Measurements from ENCODE around the gene C2orf80. TPM values are rescaled to one million over a fixed set of nuclear protein-coding genes. Genes with fewer than 3 reads are reported as not detected.

C2orf80 gene
- total RNA-seq, 1 experiment from 2014 or later = not detected

- H3K9ac ChIP-seq (ENCODE audit: low read length) = no peak overlapping the region
- H3K9me3 ChIP-seq (ENCODE audit: low read length) = no peaks in the 10 kb centered on the region
- no peaks in the 10 kb centered on the region for H4K20me1 ChIP-seq (ENCODE audit: insufficient read depth, low read depth, low read length)
- no peak for DNase-seq
- H3K27ac ChIP-seq (ENCODE audit: low read length) = no peak overlapping the region
- no peaks in the 10 kb centered on the region for H3K79me2 ChIP-seq (ENCODE audit: low read length)
- no peaks in the 10 kb centered on the region for H3K36me3 ChIP-seq (ENCODE audit: insufficient read depth, low read length)
- H3K4me1 ChIP-seq (ENCODE audit: low read length) = peaks cover 7% of the 10 kb centered on the region
- no peaks in the 10 kb centered on the region for H3K27me3 ChIP-seq (ENCODE audit: low read length)
- no peak overlapping the region for H2AFZ ChIP-seq (ENCODE audit: low read length)
- no peak overlapping the region for H3K4me3 ChIP-seq (ENCODE audit: low read length)
- H3K4me2 ChIP-seq (ENCODE audit: low read depth, low read length, poor library complexity, severe bottlenecking) = no peak overlapping the region
- H3K9me2 ChIP-seq (replicated peaks; ENCODE audit: insufficient read depth, low read length) = no peaks in the 10 kb centered on the region
These were observed 3.4 kb downstream of the C2orf80 start for GRCh38 chr2:208186465-208186864.

DNA sequence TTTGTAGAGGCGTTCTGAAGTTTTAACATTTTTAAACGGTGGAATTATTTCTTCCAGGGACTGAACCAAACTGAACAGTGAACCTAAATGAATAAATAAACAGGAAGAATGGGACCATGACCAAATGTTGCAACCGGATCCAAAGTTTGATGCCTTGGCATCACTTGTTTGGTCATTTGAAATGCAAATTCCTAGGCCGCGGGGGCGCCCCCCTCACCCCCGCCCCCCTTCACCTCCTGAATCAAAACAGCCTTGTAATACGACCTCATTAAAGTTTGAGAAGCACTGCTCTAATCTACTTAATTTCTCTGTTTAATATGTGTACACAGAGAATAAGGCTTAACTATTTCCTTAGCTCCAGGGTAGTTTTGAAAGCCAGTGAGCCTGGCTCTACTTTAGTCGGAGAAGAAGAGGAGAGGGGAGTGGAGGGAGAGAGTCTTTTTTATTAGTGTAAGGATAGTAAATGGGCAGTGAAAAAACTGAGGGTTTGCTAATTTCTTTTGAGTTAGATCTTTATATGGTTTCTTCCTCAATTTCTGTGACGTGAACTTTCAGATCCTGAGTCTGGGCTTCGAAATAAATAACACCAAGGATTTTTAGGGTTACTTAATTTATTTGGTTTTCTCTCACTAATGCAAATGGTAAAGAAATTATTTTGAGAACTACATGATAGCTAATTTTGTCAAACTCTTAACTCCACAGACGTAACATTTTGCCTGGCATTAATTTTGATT, 5.7 kb downstream of the C2orf80 start:
- no peaks in the 10 kb centered on the region for H4K20me1 ChIP-seq (ENCODE audit: insufficient read depth, low read depth, low read length)
- no peaks in the 10 kb centered on the region for H3K9me3 ChIP-seq (ENCODE audit: low read length)
- no peaks in the 10 kb centered on the region for H3K79me2 ChIP-seq (ENCODE audit: low read length)
- no peaks in the 10 kb centered on the region for H3K27me3 ChIP-seq (ENCODE audit: low read length)
- no peak overlapping the region for H3K9ac ChIP-seq (ENCODE audit: low read length)
- no peak overlapping the region for H3K4me2 ChIP-seq (ENCODE audit: low read depth, low read length, poor library complexity, severe bottlenecking)
- H3K9me2 ChIP-seq (replicated peaks; ENCODE audit: insufficient read depth, low read length) = no peaks in the 10 kb centered on the region
- no peak for DNase-seq
- no peaks in the 10 kb centered on the region for H3K36me3 ChIP-seq (ENCODE audit: insufficient read depth, low read length)
- no peak overlapping the region for H2AFZ ChIP-seq (ENCODE audit: low read length)
- H3K4me3 ChIP-seq (ENCODE audit: low read length) = no peak overlapping the region
- H3K27ac ChIP-seq (ENCODE audit: low read length) = no peak overlapping the region
- H3K4me1 ChIP-seq (ENCODE audit: low read length) = peaks cover 7% of the 10 kb centered on the region

DNA sequence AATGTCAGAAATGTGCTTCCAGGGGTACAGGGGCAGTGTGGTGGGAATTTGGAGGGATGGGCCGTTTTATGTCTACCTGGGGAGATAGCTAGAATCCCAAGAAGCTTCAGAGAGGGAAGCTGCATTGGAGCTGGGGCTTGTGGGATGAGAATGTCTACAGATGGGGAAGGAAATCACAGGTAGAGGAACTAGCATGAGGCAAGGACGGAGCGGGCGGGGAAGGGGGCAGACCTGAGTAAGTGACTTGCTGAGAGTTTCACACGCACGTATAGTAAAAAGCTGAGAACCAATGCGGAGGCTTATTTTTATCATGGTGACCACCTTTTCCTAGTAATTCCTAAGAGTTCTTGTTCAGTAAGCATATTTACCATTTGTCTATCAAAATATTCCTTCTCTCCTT, 6.3 kb downstream of the C2orf80 start:
- no peaks in the 10 kb centered on the region for H3K9me3 ChIP-seq (ENCODE audit: low read length)
- no peak overlapping the region for H3K27ac ChIP-seq (ENCODE audit: low read length)
- H2AFZ ChIP-seq (ENCODE audit: low read length) = no peak overlapping the region
- H3K4me2 ChIP-seq (ENCODE audit: low read depth, low read length, poor library complexity, severe bottlenecking) = no peak overlapping the region
- no peak overlapping the region for H3K4me3 ChIP-seq (ENCODE audit: low read length)
- no peak overlapping the region for H3K9ac ChIP-seq (ENCODE audit: low read length)
- no peaks in the 10 kb centered on the region for H3K9me2 ChIP-seq (replicated peaks; ENCODE audit: insufficient read depth, low read length)
- H4K20me1 ChIP-seq (ENCODE audit: insufficient read depth, low read depth, low read length) = no peaks in the 10 kb centered on the region
- peaks cover 7% of the 10 kb centered on the region for H3K4me1 ChIP-seq (ENCODE audit: low read length)
- no peaks in the 10 kb centered on the region for H3K27me3 ChIP-seq (ENCODE audit: low read length)
- no peaks in the 10 kb centered on the region for H3K36me3 ChIP-seq (ENCODE audit: insufficient read depth, low read length)
- H3K79me2 ChIP-seq (ENCODE audit: low read length) = no peaks in the 10 kb centered on the region
- DNase-seq = no peak

DNA sequence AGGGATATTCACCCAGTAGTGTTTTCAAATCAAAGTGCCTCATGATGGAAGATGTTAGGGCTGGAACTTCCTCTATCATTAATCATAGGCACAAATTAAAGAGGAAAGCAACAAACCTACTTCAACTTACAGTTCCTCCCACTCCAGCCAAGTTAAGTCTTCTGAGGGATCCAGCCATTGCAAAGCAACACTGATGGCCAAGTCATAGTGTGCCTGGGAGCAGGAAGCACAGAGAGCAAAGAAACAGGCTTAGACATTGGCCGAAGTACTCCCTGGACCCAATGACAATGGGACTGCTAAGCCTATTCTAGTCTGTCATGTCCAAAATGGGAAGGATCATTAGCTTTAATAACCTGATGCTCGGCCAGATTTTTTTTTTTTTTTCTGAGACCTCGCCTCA, 7.0 kb downstream of the C2orf80 start:
- H3K27ac ChIP-seq (ENCODE audit: low read length) = no peak overlapping the region
- H3K4me1 ChIP-seq (ENCODE audit: low read length) = peaks cover 7% of the 10 kb centered on the region
- H3K9me3 ChIP-seq (ENCODE audit: low read length) = no peaks in the 10 kb centered on the region
- no peak overlapping the region for H2AFZ ChIP-seq (ENCODE audit: low read length)
- no peaks in the 10 kb centered on the region for H3K27me3 ChIP-seq (ENCODE audit: low read length)
- no peak for DNase-seq
- no peaks in the 10 kb centered on the region for H4K20me1 ChIP-seq (ENCODE audit: insufficient read depth, low read depth, low read length)
- H3K36me3 ChIP-seq (ENCODE audit: insufficient read depth, low read length) = no peaks in the 10 kb centered on the region
- no peaks in the 10 kb centered on the region for H3K79me2 ChIP-seq (ENCODE audit: low read length)
- H3K9ac ChIP-seq (ENCODE audit: low read length) = no peak overlapping the region
- H3K4me2 ChIP-seq (ENCODE audit: low read depth, low read length, poor library complexity, severe bottlenecking) = no peak overlapping the region
- H3K9me2 ChIP-seq (replicated peaks; ENCODE audit: insufficient read depth, low read length) = no peaks in the 10 kb centered on the region
- H3K4me3 ChIP-seq (ENCODE audit: low read length) = no peak overlapping the region

DNA sequence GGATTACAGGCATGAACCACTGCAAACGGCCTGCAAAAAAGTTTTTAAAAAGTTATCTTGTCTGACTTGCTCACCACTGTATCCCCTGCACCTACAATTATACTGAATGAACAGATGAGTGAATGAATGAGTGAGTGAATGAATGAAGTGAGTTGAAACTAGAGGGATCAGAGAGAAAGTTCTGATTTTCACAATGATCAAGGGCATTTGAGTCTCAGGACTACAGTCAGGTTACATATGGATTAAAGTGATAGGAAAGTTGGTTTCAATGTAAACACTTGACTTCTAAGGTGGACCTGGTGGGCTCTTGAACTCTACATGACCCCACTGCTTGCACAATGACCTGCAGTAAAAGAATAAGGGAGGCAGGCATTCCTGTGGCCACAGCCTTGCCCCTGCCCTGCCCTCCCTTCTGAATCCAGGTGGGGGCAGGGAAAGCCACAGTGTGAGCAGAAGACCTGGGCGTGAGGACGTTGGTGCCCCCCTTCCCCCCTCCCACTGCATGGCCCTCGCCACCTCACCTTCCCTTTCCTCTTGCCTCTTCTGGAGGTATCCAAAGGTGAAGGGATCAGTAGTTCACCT, 10.7 kb downstream of the C2orf80 start:
- Histone ChIP-seq H3K4me3 (ENCODE audit: low read length) (no peak overlapping the region), H3K27me3 (ENCODE audit: low read length) (no peaks in the 10 kb centered on the region), H3K9ac (ENCODE audit: low read length) (no peak overlapping the region), H3K9me3 (ENCODE audit: low read length) (no peaks in the 10 kb centered on the region), H3K36me3 (ENCODE audit: insufficient read depth, low read length) (no peaks in the 10 kb centered on the region), H2AFZ (ENCODE audit: low read length) (no peak overlapping the region), H4K20me1 (ENCODE audit: insufficient read depth, low read depth, low read length) (no peaks in the 10 kb centered on the region), H3K9me2 (replicated peaks; ENCODE audit: insufficient read depth, low read length) (no peaks in the 10 kb centered on the region), H3K4me1 (ENCODE audit: low read length) (peaks cover 3% of the 10 kb centered on the region), H3K79me2 (ENCODE audit: low read length) (no peaks in the 10 kb centered on the region), H3K27ac (ENCODE audit: low read length) (no peak overlapping the region), H3K4me2 (ENCODE audit: low read depth, low read length, poor library complexity, severe bottlenecking) (no peak overlapping the region)
- no peak for DNase-seq

DNA sequence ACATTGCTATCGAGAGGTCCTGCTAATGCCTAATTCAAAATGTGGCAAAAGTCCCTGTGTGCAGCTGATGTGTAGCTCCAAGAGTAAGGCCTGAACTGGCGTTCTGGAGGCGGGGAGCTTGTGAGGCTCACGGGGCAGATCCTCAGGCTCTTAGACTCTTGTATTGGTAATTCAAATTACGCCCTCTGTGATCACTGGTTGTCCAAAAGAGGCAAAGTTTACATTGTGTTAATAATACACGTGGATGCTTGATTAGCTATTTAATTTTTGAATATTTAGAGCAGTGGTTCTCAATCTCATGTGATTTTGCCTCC, 14.0 kb downstream of the C2orf80 start:
- H3K4me2 ChIP-seq (ENCODE audit: low read depth, low read length, poor library complexity, severe bottlenecking) = no peak overlapping the region
- no peaks in the 10 kb centered on the region for H3K27me3 ChIP-seq (ENCODE audit: low read length)
- H3K36me3 ChIP-seq (ENCODE audit: insufficient read depth, low read length) = no peaks in the 10 kb centered on the region
- H3K4me3 ChIP-seq (ENCODE audit: low read length) = no peak overlapping the region
- no peaks in the 10 kb centered on the region for H3K79me2 ChIP-seq (ENCODE audit: low read length)
- no peaks in the 10 kb centered on the region for H3K9me3 ChIP-seq (ENCODE audit: low read length)
- no peak overlapping the region for H3K27ac ChIP-seq (ENCODE audit: low read length)
- H3K9me2 ChIP-seq (replicated peaks; ENCODE audit: insufficient read depth, low read length) = no peaks in the 10 kb centered on the region
- H3K9ac ChIP-seq (ENCODE audit: low read length) = no peak overlapping the region
- no peaks in the 10 kb centered on the region for H4K20me1 ChIP-seq (ENCODE audit: insufficient read depth, low read depth, low read length)
- no peak for DNase-seq
- peaks cover 3% of the 10 kb centered on the region for H3K4me1 ChIP-seq (ENCODE audit: low read length)
- H2AFZ ChIP-seq (ENCODE audit: low read length) = 0 out of 2 replicates have a peak overlapping the region, but pooled peaks have one; percentile 30

DNA sequence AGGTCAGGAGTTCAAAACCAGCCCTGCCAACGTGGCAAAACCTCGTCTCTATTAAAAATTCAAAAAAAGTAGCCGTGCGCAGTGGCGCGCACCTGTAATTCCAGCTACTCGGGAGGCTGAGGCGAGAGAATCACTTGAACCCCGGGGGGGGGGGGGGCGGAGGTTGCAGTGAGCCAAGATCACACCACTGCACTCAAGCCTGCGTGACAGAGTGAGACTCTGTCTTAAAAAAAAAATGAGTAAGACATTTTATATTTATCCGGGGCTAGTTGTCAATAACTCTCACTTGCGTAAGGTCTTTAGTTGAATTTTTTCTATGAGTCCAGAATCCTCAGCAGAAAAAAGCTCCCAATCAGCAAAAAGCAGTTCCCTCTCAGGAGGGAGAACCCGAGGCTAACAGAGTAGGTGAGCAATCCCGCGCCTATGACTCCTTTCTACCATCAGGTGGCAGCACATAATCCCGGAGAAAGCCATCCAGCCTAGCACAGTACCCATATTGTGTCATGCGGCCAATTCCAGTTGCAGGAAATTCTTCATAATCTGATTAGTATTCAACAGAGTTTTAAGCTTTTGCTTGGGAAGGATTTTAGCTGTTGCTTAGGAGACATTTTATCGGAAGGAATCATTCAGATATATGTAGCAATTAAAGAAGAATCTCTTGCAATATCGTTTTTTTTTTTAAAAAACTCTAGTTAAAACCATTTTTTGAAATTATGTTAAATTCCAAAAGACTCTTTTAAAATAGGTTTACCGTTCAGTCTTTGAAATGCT, 14.6 kb downstream of the C2orf80 start:
- no peak overlapping the region for H3K4me2 ChIP-seq (ENCODE audit: low read depth, low read length, poor library complexity, severe bottlenecking)

GRCh38 chr2:208174144-208174543, 15.7 kb downstream of the C2orf80 start:
- no peaks in the 10 kb centered on the region for H4K20me1 ChIP-seq (ENCODE audit: insufficient read depth, low read depth, low read length)
- H3K79me2 ChIP-seq (ENCODE audit: low read length) = no peaks in the 10 kb centered on the region
- H3K9ac ChIP-seq (ENCODE audit: low read length) = no peak overlapping the region
- H3K4me3 ChIP-seq (ENCODE audit: low read length) = no peak overlapping the region
- no peaks in the 10 kb centered on the region for H3K9me2 ChIP-seq (replicated peaks; ENCODE audit: insufficient read depth, low read length)
- H3K36me3 ChIP-seq (ENCODE audit: insufficient read depth, low read length) = no peaks in the 10 kb centered on the region
- peaks cover 3% of the 10 kb centered on the region for H3K4me1 ChIP-seq (ENCODE audit: low read length)
- no peak overlapping the region for H2AFZ ChIP-seq (ENCODE audit: low read length)
- no peaks in the 10 kb centered on the region for H3K9me3 ChIP-seq (ENCODE audit: low read length)
- DNase-seq = no peak
- no peak overlapping the region for H3K27ac ChIP-seq (ENCODE audit: low read length)
- no peaks in the 10 kb centered on the region for H3K27me3 ChIP-seq (ENCODE audit: low read length)
- H3K4me2 ChIP-seq (ENCODE audit: low read depth, low read length, poor library complexity, severe bottlenecking) = no peak overlapping the region

More for the DNA sequence above, 14.6 kb downstream of the C2orf80 start:
- Histone ChIP-seq H3K9me3 (ENCODE audit: low read length) (no peaks in the 10 kb centered on the region), H3K4me1 (ENCODE audit: low read length) (peaks cover 3% of the 10 kb centered on the region), H3K9me2 (replicated peaks; ENCODE audit: insufficient read depth, low read length) (no peaks in the 10 kb centered on the region), H3K4me3 (ENCODE audit: low read length) (no peak overlapping the region), H3K27me3 (ENCODE audit: low read length) (no peaks in the 10 kb centered on the region), H3K27ac (ENCODE audit: low read length) (no peak overlapping the region), H4K20me1 (ENCODE audit: insufficient read depth, low read depth, low read length) (no peaks in the 10 kb centered on the region), H3K36me3 (ENCODE audit: insufficient read depth, low read length) (no peaks in the 10 kb centered on the region), H3K9ac (ENCODE audit: low read length) (no peak overlapping the region), H2AFZ (ENCODE audit: low read length) (0 out of 2 replicates have a peak overlapping the region, but pooled peaks have one; percentile 30), H3K79me2 (ENCODE audit: low read length) (no peaks in the 10 kb centered on the region)
- peak; percentile 90 for DNase-seq

Measured in Karpas-422 (cell line).